GM10266 (cell line): ENCODE measurements around the gene SOD3.
A peak's percentile ranks its signal among the peaks of the same experiment; 100 is the strongest.

Experiments used
- DNase-seq: peaks from one replicate; pipeline ENCODE4 v3.0.0; 2012; ENCODE audit errors: extremely low spot score
- CTCF ChIP-seq: IDR thresholded peaks from 2 replicates; pipeline ENCODE4 v1.5.1; 2012; ENCODE audit warnings: mild to moderate bottlenecking, low read depth; ENCODE audit not compliant: control insufficient read depth, insufficient read depth; ENCODE audit errors: missing control alignments

Gene SOD3

GRCh38 chr4:24754571-24754970, 40.8 kb upstream of the SOD3 start:
- TF ChIP-seq CTCF = no peak
- DNase-seq = no peak

GRCh38 chr4:24763631-24764297, 31.6 kb upstream of the SOD3 start:
- no peak for DNase-seq
- TF ChIP-seq CTCF = no peak

- no peak for DNase-seq
- TF ChIP-seq CTCF = no peak
These were observed 31.0 kb upstream of the SOD3 start for GRCh38 chr4:24764345-24764744.

DNA sequence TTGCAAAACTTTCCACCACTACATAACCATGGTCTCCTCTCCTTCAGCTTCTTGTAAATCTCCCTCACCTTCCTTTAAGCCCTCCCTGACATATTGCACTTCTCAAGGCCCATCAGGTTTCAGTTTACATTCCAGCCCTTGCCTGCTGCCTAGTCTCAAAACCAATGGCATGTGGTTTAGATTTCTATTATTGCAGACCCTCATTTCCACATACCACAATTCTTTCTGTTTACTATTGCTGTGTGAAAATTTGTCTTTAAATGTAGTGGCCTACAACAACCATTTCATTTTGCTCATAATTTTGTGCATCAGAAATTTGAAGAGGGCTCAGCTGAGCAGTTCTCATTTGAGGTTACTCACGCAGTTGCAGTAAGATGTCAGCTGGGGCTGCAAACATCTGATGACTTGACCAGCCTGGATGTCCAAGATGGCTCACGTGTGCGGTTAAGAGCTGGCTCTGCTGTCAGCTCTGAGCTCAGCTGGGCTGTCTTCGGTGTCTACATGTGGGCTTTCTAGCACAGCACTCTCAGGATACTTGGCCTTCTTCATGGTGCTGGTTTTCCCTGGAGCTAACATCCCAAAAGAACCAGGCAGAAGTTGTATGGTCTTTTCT, 29.9 kb upstream of the SOD3 start:
- TF ChIP-seq CTCF = no peak
- no peak for DNase-seq

DNA sequence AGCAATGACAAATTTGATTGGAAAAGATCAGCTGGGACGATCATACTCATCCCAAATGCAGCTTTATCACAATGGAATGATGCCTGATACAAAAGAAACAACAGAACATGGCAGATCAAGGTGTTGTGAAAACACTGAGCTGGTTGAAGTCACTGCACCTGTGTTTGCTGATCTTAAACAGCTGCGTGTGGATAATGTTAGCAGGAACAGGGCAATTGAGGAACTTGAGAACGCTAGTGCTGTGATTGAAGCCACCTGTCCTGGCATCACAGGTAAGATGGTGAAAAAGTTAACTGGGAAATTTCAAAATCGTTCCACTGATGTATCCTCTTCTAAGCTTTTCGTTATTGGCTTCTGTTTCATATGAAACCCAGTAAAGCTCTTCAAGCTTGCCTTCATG, 27.4 kb upstream of the SOD3 start:
- TF ChIP-seq CTCF = no peak
- DNase-seq = no peak

DNA sequence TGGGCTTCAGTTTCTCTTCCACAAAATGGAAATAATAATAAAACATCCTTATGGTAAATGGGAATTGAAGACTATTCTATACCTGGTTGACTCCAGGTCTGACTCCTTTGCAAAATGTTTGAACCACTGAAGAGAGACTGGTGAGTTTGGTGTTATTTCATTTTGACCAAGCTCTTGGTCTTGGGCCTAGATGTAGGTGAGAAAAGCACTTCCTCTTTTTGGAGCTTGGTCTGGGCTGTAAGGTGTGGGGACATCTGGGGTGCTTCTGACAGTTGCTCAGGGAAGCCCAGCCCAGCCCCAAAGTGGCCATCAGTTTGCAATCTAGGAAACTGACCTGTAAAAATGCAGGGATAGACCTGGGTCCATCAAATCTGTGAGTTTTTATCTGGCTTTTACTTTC, 26.8 kb upstream of the SOD3 start:
- no peak for TF ChIP-seq CTCF
- peak; percentile 27 for DNase-seq

- DNase-seq = no peak
- TF ChIP-seq CTCF = no peak
These were observed 25.8 kb upstream of the SOD3 start for GRCh38 chr4:24769571-24769970.
